ENCODE results near the gene MVD.

The MVD gene

GRCh38 chr16:88697116-88697830 is 34.4 kb upstream of the MVD start:
- no peak for DNase-seq (ENCODE audit: low read depth)

DNA sequence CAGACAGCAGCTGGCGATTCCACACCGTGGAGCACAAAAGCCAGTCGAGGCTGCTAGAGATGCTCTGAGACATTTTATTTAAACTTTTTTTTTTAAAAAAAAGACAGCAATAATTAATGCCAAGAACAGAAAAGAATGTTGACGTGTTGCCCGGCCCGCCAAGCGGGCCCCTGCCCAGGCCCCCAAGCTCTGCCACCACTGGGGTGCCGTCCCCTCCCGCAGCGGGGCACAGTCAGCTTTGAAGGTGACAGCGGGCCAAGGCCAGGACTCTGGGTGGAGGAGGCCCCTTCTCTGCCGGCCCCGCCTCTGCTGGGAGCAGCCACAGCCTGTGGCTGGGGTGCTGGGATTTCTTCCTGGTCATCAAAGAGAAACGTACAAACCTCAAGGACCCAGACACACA is 33.5 kb upstream of the MVD start:
- no peak for DNase-seq (ENCODE audit: low read depth)

DNA sequence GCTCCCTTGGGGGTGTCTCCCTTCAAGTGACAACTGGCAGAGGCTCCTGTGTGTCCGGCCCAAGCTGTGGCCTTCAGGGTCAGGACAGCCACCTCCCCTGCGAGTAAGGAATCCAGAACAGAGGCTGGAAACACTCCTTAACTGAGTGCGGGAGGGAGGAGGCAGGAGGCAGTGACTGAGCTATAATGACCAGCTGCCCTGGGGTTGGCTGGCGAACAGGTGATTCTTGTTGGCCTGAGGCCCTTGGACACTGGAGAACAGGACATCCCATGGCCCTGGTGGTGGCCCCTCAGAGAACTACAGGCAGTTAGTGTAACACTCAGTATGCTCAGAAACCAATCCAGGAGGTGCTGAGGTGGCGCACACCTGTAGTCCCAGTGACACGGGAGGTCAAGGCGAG is 32.9 kb upstream of the MVD start:
- no peak for DNase-seq (ENCODE audit: low read depth)

GRCh38 chr16:88695218-88695617 is 32.3 kb upstream of the MVD start:
- no peak for DNase-seq (ENCODE audit: low read depth)

DNA sequence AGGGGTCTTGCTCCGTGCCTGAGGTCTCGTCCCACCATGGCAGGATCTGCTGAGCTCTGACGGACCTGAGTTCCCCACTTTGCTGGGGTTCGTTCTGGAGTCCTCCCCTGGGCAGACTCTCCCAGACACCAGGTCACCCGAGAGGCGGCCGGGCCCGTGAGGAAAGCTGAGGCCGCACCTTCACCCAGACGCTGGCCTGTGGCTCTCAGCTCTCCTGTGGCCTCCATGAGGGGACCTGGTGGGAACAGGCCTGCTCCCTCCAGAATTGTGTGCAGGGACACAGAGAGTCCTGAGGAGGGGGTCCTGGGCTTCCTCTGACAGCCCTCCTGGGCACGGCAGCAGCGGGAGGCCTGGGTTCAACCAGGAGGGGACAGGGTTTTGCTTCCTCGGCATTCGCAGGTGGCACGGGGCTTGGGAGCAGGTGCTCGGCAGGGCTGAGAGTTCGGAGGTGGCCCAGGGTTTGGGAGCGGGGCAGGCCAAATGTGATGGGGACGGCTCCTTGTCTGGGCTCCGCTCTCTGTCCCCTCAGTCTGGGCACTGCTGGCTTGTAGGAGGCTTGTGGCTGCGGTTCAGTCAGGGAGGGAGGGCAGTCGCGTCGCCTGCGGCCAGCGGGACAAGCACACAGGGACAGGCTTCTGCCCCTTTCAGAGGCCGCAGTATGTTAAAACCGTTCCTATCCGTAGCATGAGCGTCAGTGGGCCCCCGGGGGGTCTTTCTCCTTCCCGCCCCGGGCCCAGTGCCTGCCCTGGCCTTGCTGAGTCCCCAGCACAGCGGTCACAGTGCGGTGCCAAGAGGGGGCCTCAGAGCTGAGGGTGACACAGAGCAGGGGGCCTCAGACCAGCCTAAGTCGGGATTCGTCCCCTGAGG is 31.6 kb upstream of the MVD start:
- no peak for DNase-seq (ENCODE audit: low read depth)

DNA sequence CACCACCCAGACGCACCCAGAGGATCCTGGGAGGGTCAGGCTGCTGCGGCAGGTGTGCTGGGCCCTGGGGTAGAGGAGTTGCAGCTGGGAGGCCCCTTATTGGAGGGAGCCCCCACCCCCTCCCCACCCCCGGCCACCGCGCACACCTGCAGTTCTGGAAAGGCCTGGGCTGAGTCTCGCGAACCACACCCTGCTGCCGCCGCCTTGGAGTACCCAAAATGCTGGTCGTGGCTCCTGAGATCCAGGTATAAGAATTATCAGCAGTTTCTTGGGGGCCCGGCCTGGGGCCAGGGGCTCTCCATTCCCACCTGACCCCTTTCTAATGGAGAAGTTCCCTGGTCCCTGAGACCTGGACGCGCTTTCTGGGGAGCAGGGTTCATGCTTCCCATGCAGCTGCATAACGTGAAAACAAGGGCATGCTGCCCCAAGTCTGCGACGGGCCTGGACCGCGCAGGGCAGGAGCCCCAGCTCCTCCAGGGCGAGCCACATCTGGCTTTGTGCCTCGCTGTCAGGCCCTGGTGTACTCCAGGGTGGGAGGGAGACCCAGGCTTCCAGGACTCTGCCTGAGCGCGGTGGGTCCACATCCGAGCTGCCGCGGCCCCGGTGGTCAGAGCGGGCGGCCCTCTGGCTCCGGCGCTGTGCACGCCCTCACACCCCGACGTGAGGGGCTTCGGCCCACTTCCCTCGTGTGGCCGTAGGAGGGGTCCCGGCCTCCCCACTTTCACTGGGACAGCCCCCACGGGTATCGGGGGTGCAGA is 30.7 kb upstream of the MVD start:
- DNase-seq (ENCODE audit: low read depth), result no peak

DNA sequence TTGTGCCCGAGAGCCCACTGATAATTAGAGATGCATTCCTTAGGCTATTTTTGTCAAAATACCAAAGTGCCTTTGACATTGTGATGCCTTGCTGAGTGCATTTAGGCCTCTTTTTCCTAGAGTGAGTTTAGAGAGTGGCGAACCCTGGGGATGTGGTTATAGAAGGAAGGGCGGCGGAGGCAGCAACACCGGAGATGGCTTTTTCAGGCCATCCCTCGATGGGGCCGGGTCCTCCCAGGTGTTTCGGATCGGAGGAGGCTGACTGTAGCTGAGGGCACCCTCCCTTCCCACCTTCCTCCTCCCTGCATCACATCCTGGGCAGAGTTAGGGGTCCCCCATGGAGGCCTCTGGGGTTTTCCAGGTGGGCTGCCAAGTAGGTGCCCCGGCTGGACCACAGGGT is 30.0 kb upstream of the MVD start:
- DNase-seq (ENCODE audit: low read depth), result no peak

GRCh38 chr16:88691924-88692560 is 29.2 kb upstream of the MVD start:
- DNase-seq (ENCODE audit: low read depth), result no peak

DNA sequence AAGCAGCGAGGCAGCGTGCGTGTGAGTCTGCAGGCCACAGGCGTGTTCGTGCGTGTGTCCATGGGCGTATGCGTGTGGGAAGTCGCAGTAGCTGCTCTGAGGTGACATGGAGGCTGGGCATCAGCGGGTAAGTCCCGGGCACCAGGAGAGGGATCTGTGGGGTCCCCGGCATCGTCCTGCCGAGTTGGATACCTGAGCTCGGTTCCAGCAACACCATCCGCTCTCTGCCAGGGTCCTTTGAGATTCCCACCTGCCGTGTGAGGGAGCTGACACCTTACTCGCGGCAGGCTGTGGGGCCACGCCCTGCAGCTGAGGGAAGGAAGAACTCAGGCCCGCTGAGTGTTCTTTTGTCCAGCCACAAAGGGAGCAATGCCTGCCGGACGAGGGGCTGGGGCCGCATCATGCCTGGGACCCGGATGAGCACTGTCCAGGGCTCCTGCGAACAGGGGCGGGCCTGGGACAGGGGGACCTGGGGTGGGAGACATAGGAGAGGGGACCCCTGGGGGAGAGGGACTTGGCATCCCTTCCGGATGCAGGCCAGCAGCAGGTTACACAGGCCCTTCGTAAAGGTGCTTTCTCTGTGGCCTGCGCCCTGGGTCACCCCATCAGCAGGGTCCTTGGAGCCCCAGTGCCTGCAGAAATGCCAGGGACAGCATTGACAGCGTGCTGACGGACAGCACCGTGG is 28.4 kb upstream of the MVD start:
- no peak for DNase-seq (ENCODE audit: low read depth)

DNA sequence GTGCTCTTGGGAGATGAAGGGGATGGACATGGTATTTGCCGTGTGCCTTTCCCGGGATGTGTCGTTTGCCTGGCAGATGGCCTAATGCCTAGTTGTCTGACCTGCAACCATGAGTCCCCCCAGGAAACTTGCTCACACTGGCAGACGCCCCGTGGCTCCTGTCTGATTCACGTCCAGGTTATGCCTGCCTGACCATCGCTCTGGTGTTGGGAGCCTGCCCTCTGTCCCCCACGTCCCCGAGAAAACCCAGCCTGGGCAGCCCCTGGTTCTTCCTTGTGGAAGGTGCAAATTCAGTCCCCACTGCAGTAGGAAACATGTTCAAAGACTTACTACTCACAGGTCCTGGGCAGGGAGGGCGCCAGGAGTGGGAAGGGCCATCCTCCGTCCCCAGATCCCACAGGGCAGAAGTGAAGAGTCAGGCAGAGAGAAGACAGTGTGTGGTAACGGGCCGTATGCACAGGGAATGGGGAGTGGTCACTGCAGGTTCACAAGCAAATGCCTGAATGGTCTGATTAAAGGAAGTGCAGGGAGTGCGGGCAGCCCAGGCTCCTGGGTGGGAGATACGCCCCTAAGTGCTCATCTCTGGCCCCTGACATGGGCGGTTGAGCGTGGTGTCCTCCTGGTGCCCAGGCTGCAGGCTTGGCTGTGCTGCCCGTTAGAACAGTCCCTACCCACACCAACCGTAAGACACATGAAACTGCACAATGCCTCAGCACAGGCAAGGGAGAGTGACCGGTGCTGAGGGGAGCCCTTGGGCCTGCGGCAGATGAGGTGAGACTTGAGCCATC is 27.6 kb upstream of the MVD start:
- no peak for DNase-seq (ENCODE audit: low read depth)

DNA sequence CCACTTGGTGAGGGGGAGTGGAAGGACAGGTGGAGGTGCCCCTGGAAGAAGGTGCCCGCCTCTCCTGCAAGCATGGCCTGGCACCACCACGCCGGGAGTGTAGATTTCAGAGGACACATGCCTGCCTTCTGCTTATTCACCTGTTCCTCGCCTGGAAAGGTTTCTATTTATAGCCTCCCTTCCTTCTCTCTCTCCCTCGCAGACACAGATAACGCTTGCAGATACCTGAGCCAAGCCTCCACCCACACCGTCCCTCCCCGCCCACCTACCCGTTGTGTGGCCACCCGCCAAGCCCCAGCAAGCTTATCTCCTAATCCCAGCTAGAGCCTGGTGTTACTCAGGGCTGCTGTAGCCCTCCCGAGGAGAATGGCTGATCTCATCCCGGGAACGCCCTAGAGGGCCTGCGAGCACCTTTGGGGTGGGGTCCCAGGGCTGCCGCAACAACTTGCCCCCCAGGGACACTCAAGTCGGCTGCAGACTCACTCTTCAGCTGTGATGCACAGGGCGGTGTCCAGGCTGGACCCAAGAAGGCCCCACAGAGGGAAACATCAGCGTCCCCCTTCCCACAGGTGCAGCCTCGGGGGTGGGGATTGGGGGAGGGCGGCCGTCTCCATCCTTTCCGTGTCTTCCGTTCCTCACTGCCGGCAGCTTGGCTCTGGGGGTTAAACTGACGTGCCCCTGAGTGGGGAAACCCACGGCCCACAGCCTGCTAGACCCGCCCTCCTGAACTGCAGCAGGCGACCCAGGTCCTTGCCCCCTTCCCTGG is 25.3 kb upstream of the MVD start:
- no peak for DNase-seq (ENCODE audit: low read depth)

DNA sequence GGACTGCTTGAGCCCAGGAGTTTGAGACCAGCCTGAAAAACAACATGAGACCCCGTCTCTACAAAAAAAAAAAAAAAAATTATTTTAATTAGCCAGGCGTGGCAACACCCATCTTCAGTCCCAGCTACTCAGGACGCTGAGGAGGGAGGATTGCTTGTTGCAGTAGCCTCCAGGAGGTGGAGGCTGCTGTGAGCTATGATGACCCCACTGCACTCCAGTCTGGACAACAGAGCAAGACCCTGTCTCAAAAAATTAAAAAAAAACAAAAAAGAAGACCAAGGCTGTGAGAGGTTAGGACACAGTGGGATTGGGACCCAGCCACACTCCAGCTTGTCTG is 24.8 kb upstream of the MVD start:
- no peak for DNase-seq (ENCODE audit: low read depth)

DNA sequence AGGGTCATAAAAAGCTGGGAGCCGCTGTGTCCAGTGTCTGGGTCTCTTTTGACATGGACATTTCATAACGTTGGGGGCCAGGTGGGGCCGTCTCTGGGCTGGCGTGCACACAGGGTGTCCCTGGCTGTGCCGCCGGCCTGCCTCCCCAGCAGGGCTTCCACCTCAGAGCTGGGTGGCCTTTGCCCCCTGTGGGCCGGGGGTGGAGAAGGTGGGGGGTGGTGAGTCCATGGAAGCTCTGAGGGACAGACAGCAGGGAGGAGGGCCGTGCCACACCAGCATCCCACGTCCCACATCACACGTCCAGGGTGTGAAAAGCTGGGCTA is 24.3 kb upstream of the MVD start:
- DNase-seq (ENCODE audit: low read depth), result no peak

DNA sequence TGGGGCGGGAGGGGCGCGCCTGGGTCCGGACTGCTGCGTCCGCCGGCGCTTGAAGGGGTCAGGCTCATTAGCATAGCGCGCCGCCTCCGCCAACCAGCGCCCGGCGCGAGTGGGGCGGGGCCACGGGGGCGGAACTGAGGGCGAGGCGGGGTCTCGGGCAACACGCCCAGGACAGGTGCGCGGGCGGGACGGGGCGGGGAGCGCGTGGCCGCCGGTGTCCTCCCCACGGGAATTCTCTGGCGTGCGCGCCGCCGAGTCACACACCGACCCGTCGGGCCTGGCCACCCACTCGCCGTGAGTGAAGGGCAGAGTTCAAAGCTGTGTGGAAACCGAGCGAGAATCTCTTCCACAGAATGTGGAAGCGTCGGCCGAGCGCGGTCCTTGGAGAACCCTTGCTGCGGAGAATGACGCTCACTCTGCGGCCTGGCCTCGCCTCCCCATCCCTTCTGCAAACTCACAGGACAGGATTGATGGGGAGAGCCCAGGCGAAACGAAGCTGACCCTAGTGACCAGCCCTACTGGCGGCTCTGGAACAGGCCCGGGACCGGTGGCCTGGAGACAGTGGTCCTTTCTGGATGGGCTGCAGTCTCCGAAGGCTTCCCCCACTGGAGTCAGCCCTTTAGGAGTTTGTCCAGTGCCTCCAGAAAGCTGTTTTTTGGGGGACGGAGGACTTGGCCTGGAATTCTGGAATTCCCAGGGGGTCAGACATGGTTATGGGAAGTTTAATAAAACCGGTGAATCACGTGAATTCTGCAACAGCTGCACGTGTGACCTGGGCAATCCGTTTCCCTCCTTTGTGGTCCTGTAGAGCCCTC is 23.8 kb upstream of the MVD start, which contains the start of gene SNAI3:
TSS of gene SNAI3 (minus strand) at position 69 of the 815 bp plus-strand sequence. CDS start 101 bp downstream, outside the sequence.
- DNase-seq (ENCODE audit: low read depth), result peak; percentile 22

GRCh38 chr16:88686062-88686438 is 23.2 kb upstream of the MVD start:
- DNase-seq (ENCODE audit: low read depth), result no peak

DNA sequence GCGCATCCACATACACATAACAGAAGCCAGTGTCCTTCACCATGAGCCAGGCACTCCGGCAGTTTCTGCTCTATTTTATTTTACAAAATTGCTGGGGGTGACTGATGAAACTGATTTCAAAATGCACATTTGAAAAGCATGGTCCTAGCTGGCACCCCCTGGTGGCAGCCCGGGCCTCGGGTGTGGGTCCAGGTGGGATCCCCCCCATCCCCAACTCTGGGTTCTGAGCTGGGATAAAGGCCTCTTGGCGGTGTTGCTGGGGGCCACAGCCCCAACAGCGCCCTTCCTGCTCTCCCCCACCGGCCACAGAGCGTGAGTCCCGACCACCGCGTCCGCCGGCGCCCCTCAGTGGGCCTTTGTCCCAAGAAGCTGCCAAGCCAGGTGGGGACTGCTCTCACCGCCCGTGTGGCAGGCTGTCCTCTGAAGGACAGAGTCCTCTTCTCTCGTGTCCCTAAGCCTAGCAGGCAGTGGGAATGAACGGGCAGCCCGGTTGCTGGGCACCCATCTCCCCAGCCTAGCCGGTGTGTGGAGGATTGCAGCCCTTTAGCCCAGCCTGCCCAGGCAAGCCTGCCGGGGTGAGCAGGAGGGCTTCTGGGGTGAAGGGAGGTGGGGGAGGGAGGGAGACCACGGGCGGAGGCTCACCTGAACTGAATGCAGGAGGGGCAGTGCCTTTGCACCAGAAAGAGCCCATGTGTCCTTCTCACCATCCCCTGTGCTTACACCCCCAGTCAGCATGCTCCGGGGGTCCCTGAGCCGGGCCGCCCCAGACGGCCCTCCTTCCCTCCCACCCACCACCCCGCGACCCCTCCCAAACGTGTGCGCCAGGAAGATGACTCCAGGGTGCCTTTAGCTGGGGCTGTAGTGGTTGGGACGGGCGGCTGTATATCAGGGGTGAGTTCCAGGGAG is 22.5 kb upstream of the MVD start:
- DNase-seq (ENCODE audit: low read depth), result peak; percentile 46

- DNase-seq (ENCODE audit: low read depth), result no peak
Measured at GRCh38 chr16:88684569-88685155, 21.8 kb upstream of the MVD start.
